Neural cell (in vitro differentiated cells): ENCODE data around the gene TMPRSS12. TPM values are rescaled to one million over a fixed set of nuclear protein-coding genes. Genes with fewer than 3 reads are reported as not detected.
"Not testable (repeated sequence)": the region's sequence is repeated elsewhere in the genome, so short reads cannot be mapped to it uniquely, and the experiment has no call there.

Experiments
- H2AFZ ChIP-seq: fragments of 200-600, 300-800 bp; sonication (generic), shearing (Covaris generic); 2 replicates; pipeline ENCODE4 v1.6.0; 2014; ENCODE audit warnings: low read depth, mild to moderate bottlenecking, antibody characterized with exemption, low read length, moderate library complexity
- H3F3A ChIP-seq: fragments of 200-600 bp; shearing (Covaris generic); 2 replicates; pipeline ENCODE4 v1.6.1; 2016; ENCODE audit warnings: mild to moderate bottlenecking, moderate library complexity, mixed read lengths, antibody characterized with exemption, low read length; ENCODE audit not compliant: insufficient read depth, poor library complexity, severe bottlenecking
- H3K27ac ChIP-seq: fragments of 200-600, 300-800 bp; sonication (generic), shearing (Covaris generic); 2 replicates; pipeline ENCODE4 v1.5.1; 2014; ENCODE audit warnings: mild to moderate bottlenecking, low read length, moderate library complexity
- H3K27me3 ChIP-seq: fragments of 300-800, 200-600 bp; sonication (generic), shearing (Covaris generic); 2 replicates; pipeline ENCODE4 v1.6.0; 2014; ENCODE audit warnings: mild to moderate bottlenecking, low read depth, low read length, moderate library complexity; ENCODE audit not compliant: insufficient read depth
- H3K36me3 ChIP-seq: fragments of 300-800, 200-600 bp; sonication (generic), shearing (Covaris generic); 2 replicates; pipeline ENCODE4 v1.5.1; 2014; ENCODE audit warnings: mild to moderate bottlenecking, antibody characterized with exemption, low read length, moderate library complexity; ENCODE audit not compliant: insufficient read depth
- H3K4me2 ChIP-seq: fragments of 300-800, 200-600 bp; sonication (generic), shearing (Covaris generic); 2 replicates; pipeline ENCODE4 v1.6.0; 2014; ENCODE audit warnings: mild to moderate bottlenecking, low read length
- H3K4me3 ChIP-seq: fragments of 300-800, 200-600 bp; sonication (generic), shearing (Covaris generic); 2 replicates; pipeline ENCODE4 v1.5.1; 2014; ENCODE audit warnings: mild to moderate bottlenecking, low read length, moderate library complexity
- H3K79me2 ChIP-seq: fragments of 200-600 bp; shearing (Covaris generic); replicated peaks from 2 replicates; pipeline ENCODE4 v1.6.0; 2014; ENCODE audit warnings: mild to moderate bottlenecking, low read length, moderate library complexity; ENCODE audit not compliant: insufficient read depth
- H3K9ac ChIP-seq: fragments of 300-800, 200-600 bp; sonication (generic), shearing (Covaris generic); 2 replicates; pipeline ENCODE4 v1.6.1; 2016; ENCODE audit warnings: mild to moderate bottlenecking, low read length, mixed read lengths
- H3K9me2 ChIP-seq: fragments of 200-600 bp; shearing (Covaris generic); 2 replicates; pipeline ENCODE4 v1.6.1; 2016; ENCODE audit warnings: mild to moderate bottlenecking, low read length, mixed read lengths; ENCODE audit not compliant: insufficient read depth
- H3K9me3 ChIP-seq: fragments of 200-600, 300-800 bp; sonication (generic), shearing (Covaris generic); 2 replicates; pipeline ENCODE4 v1.6.1; 2016; ENCODE audit warnings: mild to moderate bottlenecking, mixed run types, low read length, moderate library complexity, mixed read lengths
- H4K20me1 ChIP-seq: fragments of 200-600 bp; shearing (Covaris generic); 2 replicates; pipeline ENCODE4 v1.6.1; 2016; ENCODE audit warnings: mild to moderate bottlenecking, mixed run types; ENCODE audit not compliant: insufficient read depth
- CTCF ChIP-seq: fragments of 450-650 bp; IDR thresholded peaks from 2 replicates; pipeline ENCODE4 v1.5.1; 2014; ENCODE audit warnings: antibody characterized with exemption, mild to moderate bottlenecking, moderate library complexity; ENCODE audit not compliant: poor library complexity, severe bottlenecking
- EP300 ChIP-seq: fragments of 450-650 bp; conservative IDR thresholded peaks from 2 replicates; pipeline ENCODE4 v1.6.1; 2014; ENCODE audit warnings: antibody characterized with exemption, mild to moderate bottlenecking, moderate library complexity; ENCODE audit not compliant: poor library complexity, severe bottlenecking
- EZH2 ChIP-seq: fragments of 200-600, 300-800 bp; shearing (Covaris generic), sonication (generic); IDR thresholded peaks from 2 replicates; pipeline ENCODE4 v1.6.1; 2014; ENCODE audit warnings: antibody characterized with exemption, low read length, borderline replicate concordance, mild to moderate bottlenecking; ENCODE audit not compliant: insufficient read depth, poor library complexity, severe bottlenecking
- MXI1 ChIP-seq: fragments of 450-650 bp; conservative IDR thresholded peaks from 2 replicates; pipeline ENCODE4 v1.6.1; 2014; ENCODE audit warnings: antibody characterized with exemption, mild to moderate bottlenecking; ENCODE audit not compliant: poor library complexity, severe bottlenecking
- POLR2AphosphoS5 ChIP-seq: IDR thresholded peaks from 2 replicates; pipeline ENCODE4 v1.6.1; 2012
- RAD21 ChIP-seq: fragments of 450-650 bp; conservative IDR thresholded peaks from 2 replicates; pipeline ENCODE4 v1.6.1; 2014; ENCODE audit warnings: antibody characterized with exemption, mild to moderate bottlenecking, moderate library complexity
- SMC3 ChIP-seq: fragments of 450-650 bp; conservative IDR thresholded peaks from 2 replicates; pipeline ENCODE4 v1.6.1; 2014; ENCODE audit warnings: antibody characterized with exemption, mild to moderate bottlenecking, moderate library complexity; ENCODE audit not compliant: poor library complexity
- TAF1 ChIP-seq: IDR thresholded peaks from 2 replicates; pipeline ENCODE4 v1.6.1; 2012; ENCODE audit warnings: low read depth
- polyA plus RNA-seq: library from polyadenylated mRNA; depleted of rRNA; stranded (reverse); fragments of >200 nt; gene quantifications from 2 replicates; pipeline ENCODE4 v1.2.3, GENCODE V29; 2014
- TF ChIP-seq, protein P1 (sequence below): IDR thresholded peaks from 2 replicates; pipeline ENCODE4 v1.6.1; 2012; ENCODE audit warnings: borderline replicate concordance

The TMPRSS12 gene
- polyA plus RNA-seq, 1 donor from 2014 or later: not detected

DNA sequence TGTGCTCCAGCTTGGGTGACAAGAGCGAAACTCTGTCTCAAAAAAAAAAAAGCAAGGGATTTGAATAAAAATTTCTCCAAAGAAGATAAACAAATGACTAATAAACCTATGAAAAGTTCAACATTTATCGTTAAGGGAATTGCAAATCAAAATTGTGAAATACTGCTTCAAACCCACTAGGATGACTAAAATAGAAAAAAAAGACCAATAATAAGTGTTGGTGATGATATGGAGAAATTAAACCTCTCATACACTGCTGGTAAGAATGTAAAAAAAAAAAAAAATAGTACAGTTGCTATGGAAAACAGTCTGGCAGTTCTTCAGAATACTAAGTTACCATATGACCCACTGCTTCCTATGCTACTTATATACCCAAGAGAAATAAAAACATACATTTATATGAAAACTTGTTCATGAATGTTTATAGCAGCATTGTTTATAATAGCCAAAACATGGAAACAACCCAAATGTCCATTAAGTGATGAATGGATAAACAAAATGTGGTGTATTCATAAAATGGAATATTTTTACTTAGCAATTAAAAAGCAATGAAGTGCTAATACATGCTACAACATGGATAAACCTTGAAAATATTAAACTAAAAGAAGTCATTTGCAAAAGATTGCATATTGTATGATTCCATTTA lies 39.4 kb upstream of the TMPRSS12 start:
- no peak for TF ChIP-seq SMC3
- TF ChIP-seq EP300: no peak
- TF ChIP-seq POLR2AphosphoS5: no peak
- no peak for TF ChIP-seq EZH2
- TF ChIP-seq, protein P1, sequence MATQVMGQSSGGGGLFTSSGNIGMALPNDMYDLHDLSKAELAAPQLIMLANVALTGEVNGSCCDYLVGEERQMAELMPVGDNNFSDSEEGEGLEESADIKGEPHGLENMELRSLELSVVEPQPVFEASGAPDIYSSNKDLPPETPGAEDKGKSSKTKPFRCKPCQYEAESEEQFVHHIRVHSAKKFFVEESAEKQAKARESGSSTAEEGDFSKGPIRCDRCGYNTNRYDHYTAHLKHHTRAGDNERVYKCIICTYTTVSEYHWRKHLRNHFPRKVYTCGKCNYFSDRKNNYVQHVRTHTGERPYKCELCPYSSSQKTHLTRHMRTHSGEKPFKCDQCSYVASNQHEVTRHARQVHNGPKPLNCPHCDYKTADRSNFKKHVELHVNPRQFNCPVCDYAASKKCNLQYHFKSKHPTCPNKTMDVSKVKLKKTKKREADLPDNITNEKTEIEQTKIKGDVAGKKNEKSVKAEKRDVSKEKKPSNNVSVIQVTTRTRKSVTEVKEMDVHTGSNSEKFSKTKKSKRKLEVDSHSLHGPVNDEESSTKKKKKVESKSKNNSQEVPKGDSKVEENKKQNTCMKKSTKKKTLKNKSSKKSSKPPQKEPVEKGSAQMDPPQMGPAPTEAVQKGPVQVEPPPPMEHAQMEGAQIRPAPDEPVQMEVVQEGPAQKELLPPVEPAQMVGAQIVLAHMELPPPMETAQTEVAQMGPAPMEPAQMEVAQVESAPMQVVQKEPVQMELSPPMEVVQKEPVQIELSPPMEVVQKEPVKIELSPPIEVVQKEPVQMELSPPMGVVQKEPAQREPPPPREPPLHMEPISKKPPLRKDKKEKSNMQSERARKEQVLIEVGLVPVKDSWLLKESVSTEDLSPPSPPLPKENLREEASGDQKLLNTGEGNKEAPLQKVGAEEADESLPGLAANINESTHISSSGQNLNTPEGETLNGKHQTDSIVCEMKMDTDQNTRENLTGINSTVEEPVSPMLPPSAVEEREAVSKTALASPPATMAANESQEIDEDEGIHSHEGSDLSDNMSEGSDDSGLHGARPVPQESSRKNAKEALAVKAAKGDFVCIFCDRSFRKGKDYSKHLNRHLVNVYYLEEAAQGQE: no peak
- no peak for TF ChIP-seq RAD21
- no peak for TF ChIP-seq CTCF
- no peak for TF ChIP-seq TAF1
- TF ChIP-seq MXI1: no peak
- Histone ChIP-seq H3K27me3 (no peaks in the 10 kb centered on the region), H3K9ac (no peak overlapping the region), H3K27ac (no peak overlapping the region), H4K20me1 (no peaks in the 10 kb centered on the region), H2AFZ (no peak overlapping the region), H3K9me2 (no peaks in the 10 kb centered on the region), H3K4me2 (no peak overlapping the region), H3K4me3 (no peak overlapping the region), H3K36me3 (peaks cover 15% of the 10 kb centered on the region), H3F3A (no peaks in the 10 kb centered on the region), H3K9me3 (peaks cover 12% of the 10 kb centered on the region), H3K79me2 (no peaks in the 10 kb centered on the region)

- Histone ChIP-seq H2AFZ (no peak overlapping the region), H3K27ac (no peak overlapping the region)
- TF ChIP-seq MXI1: no peak
- TF ChIP-seq POLR2AphosphoS5: peak; percentile 19
These were observed 36.5 kb upstream of the TMPRSS12 start for GRCh38 chr12:50806176-50806575.

DNA sequence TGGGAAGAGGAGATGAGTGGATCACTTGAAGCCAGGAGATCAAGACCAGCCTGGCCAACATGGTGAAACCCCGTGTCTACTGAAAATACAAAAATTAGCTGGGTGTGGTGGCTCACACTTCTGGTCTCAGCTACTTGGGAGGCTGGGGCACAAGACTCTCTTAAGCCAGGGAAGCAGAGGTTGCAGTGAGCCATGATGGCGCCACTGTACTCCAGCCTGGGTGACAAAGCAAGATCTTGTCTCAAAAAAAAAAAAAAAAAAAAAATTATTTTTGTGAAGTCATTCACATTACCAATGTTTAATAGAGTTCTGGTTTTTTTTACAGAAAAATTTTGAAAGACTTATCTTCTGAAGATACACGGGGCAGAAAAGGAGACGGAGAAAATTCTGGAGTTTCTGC lies 33.6 kb upstream of the TMPRSS12 start:
- H3K4me3 ChIP-seq, H3F3A ChIP-seq, H3K27ac ChIP-seq, H3K4me2 ChIP-seq, H3K36me3 ChIP-seq, H3K27me3 ChIP-seq, H3K9ac ChIP-seq, H3K9me3 ChIP-seq, H2AFZ ChIP-seq, H3K9me2 ChIP-seq, H4K20me1 ChIP-seq, H3K79me2 ChIP-seq: not testable (repeated sequence)

More at GRCh38 chr12:50806176-50806575, 36.5 kb upstream of the TMPRSS12 start:
- no peak overlapping the region for H3K4me3 ChIP-seq
- no peaks in the 10 kb centered on the region for H4K20me1 ChIP-seq
- H3K27me3 ChIP-seq: no peaks in the 10 kb centered on the region
- H3K9me3 ChIP-seq: no peaks in the 10 kb centered on the region
- H3K79me2 ChIP-seq: no peaks in the 10 kb centered on the region
- H3K9me2 ChIP-seq: no peaks in the 10 kb centered on the region
- no peak overlapping the region for H3K9ac ChIP-seq
- H3K4me2 ChIP-seq: no peak overlapping the region
- H3F3A ChIP-seq: no peaks in the 10 kb centered on the region
- no peaks in the 10 kb centered on the region for H3K36me3 ChIP-seq

GRCh38 chr12:50814921-50815320 lies 27.8 kb upstream of the TMPRSS12 start:
- H3K36me3 ChIP-seq, H2AFZ ChIP-seq, H3K4me2 ChIP-seq, H3K4me3 ChIP-seq, H4K20me1 ChIP-seq, H3K9me2 ChIP-seq, H3K79me2 ChIP-seq, H3K27me3 ChIP-seq, H3K9me3 ChIP-seq, H3K9ac ChIP-seq, H3K27ac ChIP-seq, H3F3A ChIP-seq: not testable (repeated sequence)
